Measurements from ENCODE around the gene PLEKHA7.

DNA sequence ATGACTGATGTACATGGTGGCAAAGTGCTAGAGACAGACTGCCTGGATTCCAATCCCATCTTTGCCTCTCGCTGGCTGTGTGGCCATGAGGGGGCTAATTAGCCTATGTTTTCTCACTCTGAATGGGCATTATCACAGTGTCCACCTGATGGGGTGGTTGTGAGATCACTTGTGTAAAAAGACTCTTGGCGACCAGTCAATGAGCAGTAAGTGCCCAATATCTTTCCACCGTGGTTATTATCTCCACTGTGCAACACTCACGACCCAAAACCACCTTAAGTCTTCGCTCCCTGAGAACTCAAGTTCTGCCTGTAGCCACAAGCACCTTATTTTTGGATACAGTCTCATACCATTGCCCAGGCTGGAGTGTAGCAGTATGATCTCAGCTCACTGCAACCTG lies 52.1 kb downstream of the PLEKHA7 start:
- no peak for TF ChIP-seq POLR2A (IDR thresholded peaks at IDR 0.05; ENCODE audit: low read length)
- no peak for TF ChIP-seq GATA1 (IDR thresholded peaks at IDR 0.05; ENCODE audit: low read depth, low read length)
